PC-3 (cell line): ENCODE measurements around the gene ADK.

ENCODE experiments used
- EZH2 ChIP-seq: fragments of 300-600 bp; sonication (generic); IDR thresholded peaks from one replicate; pipeline ENCODE4 v1.6.1; 2017; ENCODE audit warnings: antibody characterized with exemption, mild to moderate bottlenecking, low read length; ENCODE audit not compliant: unreplicated experiment
- TF ChIP-seq, protein P1 (sequence below): fragments of 300-600 bp; sonication (generic); conservative IDR thresholded peaks from 2 replicates; pipeline ENCODE4 v1.5.1; 2017; ENCODE audit warnings: antibody characterized with exemption, low read depth, mild to moderate bottlenecking, low read length

DNA sequence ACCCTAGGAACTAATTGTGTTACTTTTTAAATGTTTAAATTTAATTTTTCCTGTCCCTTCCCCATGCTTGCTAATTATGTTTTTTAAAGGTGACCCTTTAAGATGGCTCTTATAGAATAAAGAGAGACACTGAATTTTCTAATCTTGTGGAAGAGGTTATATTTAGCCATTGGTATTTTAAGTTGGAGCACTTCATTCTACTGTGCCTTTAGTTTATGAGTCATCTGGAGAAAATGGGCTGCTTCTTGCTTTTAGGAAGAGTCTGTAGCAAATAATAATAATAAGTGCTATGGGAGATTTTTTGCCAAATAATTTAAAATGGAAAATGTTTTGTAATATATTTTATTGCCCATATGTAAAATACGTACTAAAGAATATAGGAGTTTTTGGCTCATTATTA, 139.7 kb downstream of the ADK start:
- TF ChIP-seq, protein P1, sequence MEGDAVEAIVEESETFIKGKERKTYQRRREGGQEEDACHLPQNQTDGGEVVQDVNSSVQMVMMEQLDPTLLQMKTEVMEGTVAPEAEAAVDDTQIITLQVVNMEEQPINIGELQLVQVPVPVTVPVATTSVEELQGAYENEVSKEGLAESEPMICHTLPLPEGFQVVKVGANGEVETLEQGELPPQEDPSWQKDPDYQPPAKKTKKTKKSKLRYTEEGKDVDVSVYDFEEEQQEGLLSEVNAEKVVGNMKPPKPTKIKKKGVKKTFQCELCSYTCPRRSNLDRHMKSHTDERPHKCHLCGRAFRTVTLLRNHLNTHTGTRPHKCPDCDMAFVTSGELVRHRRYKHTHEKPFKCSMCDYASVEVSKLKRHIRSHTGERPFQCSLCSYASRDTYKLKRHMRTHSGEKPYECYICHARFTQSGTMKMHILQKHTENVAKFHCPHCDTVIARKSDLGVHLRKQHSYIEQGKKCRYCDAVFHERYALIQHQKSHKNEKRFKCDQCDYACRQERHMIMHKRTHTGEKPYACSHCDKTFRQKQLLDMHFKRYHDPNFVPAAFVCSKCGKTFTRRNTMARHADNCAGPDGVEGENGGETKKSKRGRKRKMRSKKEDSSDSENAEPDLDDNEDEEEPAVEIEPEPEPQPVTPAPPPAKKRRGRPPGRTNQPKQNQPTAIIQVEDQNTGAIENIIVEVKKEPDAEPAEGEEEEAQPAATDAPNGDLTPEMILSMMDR: no peak
- TF ChIP-seq EZH2: no peak
